CD4-positive, alpha-beta T cell treated with Interleukin-15 for 1 hour (primary cell): ENCODE measurements around the gene MKNK1.

Experiments used
- DNase-seq: peaks from one replicate; pipeline ENCODE4 v3.0.0-alpha.2; 2020

The MKNK1 gene

GRCh38 chr1:46536527-46536926 is 67.5 kb downstream of the MKNK1 start:
- no peak for DNase-seq

GRCh38 chr1:46535063-46535462 is 69.0 kb downstream of the MKNK1 start:
- DNase-seq = no peak

DNA sequence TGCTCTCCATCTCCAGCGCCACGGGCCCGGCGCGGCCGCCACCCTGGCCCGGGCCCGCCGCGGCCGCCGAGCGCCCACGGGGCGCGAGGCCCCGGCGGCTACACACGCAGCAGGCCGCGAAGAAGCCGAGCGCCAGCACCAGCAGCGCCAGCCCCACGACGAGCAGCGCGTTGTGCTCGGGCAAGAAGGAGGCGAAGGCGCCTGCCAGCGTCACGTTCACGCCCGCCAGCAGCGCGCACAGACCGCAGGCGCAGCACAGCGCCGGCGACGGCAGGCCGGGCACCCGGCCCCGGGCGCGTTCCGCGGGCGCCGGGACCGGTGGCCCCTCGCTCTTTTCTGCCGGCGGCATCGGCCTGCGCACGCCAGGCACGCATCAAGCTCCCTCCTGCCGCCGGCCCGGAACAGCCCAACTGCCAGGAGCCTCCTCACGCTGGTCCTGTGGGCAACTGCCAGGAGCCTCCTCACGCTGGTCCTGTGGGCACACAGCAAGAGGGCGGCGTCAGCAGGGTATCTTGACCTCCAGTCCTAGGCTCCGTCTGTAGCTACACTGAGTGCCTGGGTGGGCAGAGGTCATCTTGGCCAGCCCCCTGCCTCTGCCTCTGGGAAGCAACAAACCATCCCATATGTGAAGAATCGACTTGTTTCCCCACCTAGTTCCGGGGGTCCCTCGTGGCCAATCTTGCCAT is 70.7 kb downstream of the MKNK1 start:
- DNase-seq = peak; percentile 43

GRCh38 chr1:46532498-46533178 is 71.4 kb downstream of the MKNK1 start:
- DNase-seq = peak; percentile 59

DNA sequence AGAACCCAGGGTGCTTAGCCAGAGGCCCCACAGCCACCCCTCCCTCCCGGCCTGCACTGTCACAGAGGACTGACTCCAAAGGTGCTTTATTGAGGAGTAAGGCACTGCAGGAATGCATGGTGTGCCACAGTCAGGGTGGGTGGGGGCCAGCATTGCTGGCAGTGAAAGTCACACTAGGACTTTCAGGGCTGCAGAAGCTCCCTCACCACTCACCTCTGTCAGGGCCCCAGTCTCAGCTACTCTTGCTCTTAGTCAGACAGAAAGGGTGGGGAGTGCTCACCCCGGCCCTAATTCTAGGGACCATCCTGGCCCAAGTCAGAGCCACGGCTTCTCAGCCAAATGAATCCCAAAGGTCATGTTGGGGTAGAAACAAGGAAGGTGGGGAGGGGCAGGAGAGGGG is 72.0 kb downstream of the MKNK1 start:
- DNase-seq = no peak

DNA sequence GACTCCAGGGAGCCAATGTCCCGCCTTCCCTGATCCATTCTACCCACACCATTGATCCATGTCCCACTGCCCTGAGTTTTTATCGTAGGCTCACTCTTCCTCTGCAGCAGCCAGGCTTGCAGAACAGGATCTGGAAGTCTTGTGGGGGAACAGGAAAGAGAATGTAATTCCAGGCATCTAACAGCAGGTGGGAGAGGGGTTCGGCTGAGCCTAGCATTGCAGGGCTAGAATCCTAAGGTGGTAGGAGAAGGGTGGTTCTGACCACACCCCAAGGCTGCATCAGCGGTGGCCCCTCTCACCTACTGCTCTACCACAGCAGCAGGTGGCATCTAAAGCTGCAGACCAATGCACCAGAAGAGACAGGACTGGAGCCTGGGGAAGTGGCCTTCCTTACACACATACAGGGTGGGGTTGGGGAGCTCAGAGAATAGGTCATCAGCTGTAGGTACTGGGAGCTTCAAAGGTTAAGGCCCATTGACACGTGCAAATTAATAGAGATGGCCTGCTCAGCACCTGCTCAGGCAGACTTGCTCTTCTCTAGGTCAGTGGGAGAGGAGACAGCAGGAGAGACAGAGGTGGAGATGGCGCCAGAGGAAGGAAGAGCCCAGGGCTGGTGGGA is 73.2 kb downstream of the MKNK1 start:
- no peak for DNase-seq

- no peak for DNase-seq
Measured at GRCh38 chr1:46530311-46530710, 73.8 kb downstream of the MKNK1 start.

DNA sequence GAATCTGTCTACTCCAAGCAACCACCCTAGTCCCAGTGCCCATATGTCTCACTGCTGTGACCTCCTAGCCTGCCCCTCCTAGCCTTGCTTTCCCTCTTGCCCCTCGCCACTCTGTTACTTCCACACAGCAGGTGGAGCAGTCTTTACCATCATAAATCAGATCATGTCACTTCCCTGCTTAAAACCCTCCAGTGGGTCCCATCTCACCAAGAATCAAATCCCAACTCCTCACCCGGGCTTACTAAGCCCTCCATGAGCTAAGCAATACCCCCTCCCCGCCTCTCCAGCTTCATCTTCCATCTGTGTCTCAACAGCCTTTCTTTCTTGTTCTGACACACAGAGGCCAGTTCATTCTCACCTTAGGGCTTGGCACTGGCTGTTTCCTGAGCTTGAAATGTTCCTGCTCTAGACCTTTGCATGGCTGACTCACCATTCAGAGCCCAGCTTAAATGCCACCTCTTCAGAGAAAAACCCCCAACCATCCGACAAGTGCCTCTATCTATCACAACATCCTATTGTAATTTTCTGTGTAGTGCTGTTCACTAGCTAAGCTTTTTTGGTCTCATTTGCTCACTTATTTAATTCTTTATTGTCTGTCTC is 74.9 kb downstream of the MKNK1 start:
- no peak for DNase-seq

GRCh38 chr1:46528297-46528955 is 75.6 kb downstream of the MKNK1 start:
- DNase-seq = no peak

GRCh38 chr1:46527474-46528296 is 76.4 kb downstream of the MKNK1 start:
- peak; percentile 67 for DNase-seq

- no peak for DNase-seq
Measured at GRCh38 chr1:46526691-46527291, 77.3 kb downstream of the MKNK1 start.

- no peak for DNase-seq
Measured at GRCh38 chr1:46526013-46526690, 77.9 kb downstream of the MKNK1 start.

DNA sequence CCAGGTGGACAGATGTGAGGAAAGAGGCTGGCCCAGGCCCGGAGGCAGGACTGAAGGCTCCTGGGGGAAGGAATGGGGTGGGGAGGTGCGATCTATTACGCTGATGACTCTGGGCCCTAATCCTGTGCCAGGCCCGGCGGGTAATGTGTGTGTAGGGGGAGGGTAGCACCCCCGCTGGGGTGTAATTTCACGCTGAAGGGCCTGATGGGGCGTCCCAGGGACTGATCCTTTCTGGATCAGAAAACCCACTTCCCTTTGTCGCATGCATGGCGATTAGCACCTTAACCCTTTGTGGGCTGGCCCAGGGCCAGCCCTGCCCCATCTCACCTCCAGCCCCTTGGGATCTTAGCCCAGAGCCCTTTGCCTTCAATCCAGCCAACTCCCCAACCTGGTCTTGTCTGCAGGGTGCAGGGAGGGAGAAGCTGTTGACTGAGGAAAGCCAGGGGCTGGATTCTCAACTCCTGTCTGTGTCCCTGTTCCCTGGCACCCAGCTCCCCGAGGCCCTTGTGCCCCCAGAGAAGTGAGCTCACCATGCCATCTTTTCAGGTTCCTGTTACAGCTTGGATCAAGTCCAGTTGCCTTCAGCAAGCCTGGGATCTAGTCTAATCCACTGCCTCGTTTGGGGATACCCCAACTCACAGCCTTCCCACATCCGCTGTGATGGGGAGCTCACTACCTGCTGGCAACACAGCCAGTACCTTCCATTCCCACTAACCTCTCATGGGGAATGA is 78.7 kb downstream of the MKNK1 start:
- DNase-seq = no peak

- no peak for DNase-seq
Measured at GRCh38 chr1:46524843-46525242, 79.2 kb downstream of the MKNK1 start.

DNA sequence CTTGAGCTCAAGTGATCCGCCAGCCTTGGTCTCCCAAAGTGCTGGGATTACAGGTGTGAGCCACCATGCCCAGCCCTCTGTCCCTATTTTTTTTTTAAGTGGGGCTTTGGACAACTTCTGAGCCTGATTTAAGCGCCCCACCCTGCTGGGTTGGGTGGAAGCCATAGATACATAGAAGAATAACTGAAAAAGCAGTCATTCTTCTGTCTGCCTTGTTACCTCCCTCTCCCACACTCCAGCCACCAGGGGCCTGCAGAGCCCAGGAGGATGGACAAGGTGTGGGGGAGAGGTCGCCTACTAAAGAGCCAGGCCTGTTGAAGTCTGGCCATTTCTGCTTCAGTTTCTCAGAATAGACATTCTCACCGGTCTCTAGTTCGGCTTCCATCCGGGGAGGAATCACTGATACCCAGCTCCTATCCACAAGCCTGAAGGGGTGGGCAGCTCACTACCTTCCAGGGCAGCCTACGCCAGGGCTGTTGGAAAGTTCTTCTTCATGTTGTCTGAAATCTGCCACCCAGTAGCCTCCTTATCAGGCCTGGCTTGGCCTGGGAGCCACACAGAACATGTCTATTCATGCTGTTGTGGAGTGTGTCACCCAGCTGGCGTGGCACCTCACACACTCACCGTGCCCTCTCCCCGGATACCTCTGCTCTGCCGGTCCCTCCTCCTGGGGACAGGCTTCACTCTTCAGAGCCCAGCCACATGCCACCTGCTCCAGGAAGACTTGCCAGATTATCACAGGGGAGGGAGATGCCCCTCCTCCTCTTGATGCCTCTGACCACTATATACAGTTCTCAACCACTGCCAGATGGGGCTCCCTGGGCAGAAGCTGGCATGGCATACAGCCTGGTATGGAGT is 80.3 kb downstream of the MKNK1 start:
- DNase-seq = no peak

DNA sequence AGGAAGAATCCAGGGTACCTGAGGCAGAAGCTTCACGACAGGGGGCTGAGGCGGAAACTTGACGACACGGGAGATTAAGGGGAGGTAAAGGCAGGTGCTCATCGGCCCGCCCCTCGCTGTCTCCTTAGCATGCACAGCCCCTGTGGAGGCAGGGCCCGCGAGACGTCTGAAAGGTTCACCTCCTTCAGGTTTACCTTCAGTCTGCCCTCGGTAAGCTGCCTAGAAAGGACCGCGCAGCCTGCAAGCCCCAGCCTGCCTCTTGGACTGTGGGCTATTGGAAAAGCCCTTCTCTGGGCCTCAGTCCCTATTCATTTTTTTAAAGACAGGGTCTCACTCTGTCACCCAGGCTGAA is 81.1 kb downstream of the MKNK1 start:
- DNase-seq = no peak

DNA sequence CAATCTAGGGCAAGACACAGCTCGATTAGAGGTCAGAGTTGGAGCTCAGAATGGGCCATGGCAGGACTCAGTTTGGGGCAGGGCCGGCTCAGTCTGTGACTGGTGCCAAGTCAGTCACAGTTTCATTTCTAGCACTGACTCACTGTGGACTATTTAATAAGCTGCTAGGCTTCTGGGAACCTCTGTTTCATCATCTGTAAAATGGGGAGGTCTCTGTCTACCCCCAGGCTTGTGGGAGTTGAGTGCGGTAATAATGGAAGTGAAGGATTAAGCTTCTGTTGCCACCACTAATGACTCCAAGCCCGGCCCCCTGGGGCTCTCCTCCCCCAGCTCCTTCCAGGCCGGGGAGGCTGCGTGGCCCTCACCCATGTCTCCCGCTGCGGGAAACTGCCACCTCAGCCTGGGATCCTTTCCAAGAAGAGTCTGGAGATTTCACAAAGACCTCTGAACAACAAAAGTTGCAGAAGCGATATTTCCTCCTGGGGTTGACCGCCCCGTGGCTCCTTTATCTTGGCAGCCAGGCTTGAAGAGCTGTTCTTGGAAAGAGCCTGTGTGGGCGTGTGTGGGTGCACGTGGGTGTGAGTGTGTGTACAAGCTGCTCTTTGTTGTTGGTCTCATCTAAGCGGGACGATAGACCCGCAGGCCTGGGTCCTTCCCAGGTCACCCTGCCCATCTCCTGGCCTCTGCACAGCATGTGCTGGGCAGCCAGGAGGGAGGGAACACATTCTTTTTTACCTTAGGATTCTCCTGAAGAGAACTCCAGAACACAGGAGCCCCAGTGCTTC is 81.7 kb downstream of the MKNK1 start:
- no peak for DNase-seq

- no peak for DNase-seq
Measured at GRCh38 chr1:46521414-46521813, 82.7 kb downstream of the MKNK1 start.
